ENCODE data around the gene COG4.
A peak's percentile ranks its signal among the peaks of the same experiment; 100 is the strongest.
"Not testable (repeated sequence)": the region's sequence is repeated elsewhere in the genome, so short reads cannot be mapped to it uniquely, and the experiment has no call there.

Gene COG4

DNA sequence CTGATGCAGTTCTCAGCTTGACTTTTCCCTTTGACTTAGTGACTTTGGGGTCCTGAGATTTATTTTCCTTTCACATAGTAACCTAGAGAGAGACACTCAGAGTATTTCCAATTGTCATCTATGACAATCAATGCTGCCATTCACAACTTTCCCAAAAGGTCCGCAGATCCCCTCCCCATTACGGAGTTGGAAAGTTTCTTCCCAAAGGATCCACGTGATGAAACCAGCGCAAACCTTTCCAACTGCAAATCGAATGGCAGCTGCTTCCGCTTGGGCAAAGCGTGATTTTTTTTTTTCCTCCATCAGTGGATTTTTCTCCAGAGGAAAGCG, 69.5 kb downstream of the COG4 start:
- no peak for DNase-seq

GRCh38 chr16:70453117-70453891, 70.0 kb downstream of the COG4 start:
- no peak for DNase-seq

DNA sequence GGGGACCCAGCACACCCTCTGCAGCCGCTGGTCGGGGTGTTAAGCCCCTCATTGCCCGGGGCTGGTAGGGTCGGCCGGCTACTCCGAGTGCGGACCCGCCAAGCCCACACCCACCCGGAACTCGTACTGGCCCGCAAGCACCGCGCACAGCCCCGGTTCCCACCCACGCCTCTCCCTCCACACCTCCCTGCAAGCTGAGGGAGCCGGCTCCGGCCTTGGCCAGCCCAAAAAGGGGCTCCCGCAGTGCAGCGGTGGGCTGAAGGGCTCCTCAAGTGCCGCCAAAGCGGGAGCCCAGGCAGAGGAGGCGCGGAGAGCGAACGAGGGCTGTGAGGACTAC, 72.4 kb downstream of the COG4 start:
- not testable (repeated sequence) for DNase-seq

GRCh38 chr16:70450142-70451003, 73.0 kb downstream of the COG4 start:
- DNase-seq, result not testable (repeated sequence)

GRCh38 chr16:70448075-70448474, 75.3 kb downstream of the COG4 start:
- DNase-seq, result no peak

DNA sequence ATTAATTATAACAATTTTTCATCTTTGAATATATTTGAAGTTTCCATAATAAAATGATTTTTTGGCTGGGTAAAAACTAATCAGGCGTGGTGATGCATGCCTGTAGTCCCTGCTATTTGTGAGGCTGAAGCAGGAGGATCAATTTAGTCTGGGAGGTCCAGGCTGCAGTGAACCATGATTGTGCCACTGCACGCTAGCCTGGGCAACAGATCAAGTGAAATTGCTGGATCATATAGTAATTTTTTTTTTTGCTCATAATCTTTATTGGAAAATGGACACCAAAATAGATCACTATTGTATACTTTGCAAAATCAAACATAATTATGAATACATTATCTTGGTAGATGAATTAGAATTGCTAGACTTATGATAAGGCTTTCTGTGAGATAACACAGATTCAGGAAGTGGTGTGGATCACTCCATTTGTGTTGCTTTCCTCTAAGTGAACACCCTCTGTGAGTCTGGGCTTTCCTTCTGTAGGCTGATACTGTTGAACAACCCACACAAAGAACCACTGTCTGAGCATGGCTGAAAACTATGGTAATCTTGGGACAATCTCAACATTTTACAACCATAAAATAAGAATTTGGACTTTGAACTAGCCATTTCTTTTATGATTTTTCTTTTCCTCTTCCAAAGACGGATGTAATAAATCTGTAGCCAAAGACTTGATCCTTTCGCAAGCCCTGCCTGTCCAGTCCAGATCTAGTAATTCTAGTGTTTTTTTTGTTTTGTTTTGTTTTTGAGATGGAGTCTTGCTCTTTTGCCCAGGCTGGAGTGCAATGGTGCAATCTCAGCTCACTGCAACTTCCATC, 78.9 kb downstream of the COG4 start:
- DNase-seq, result no peak

GRCh38 chr16:70442344-70442743, 81.0 kb downstream of the COG4 start:
- no peak for DNase-seq

- DNase-seq, result no peak
Observed at GRCh38 chr16:70441406-70441990, 81.9 kb downstream of the COG4 start.

DNA sequence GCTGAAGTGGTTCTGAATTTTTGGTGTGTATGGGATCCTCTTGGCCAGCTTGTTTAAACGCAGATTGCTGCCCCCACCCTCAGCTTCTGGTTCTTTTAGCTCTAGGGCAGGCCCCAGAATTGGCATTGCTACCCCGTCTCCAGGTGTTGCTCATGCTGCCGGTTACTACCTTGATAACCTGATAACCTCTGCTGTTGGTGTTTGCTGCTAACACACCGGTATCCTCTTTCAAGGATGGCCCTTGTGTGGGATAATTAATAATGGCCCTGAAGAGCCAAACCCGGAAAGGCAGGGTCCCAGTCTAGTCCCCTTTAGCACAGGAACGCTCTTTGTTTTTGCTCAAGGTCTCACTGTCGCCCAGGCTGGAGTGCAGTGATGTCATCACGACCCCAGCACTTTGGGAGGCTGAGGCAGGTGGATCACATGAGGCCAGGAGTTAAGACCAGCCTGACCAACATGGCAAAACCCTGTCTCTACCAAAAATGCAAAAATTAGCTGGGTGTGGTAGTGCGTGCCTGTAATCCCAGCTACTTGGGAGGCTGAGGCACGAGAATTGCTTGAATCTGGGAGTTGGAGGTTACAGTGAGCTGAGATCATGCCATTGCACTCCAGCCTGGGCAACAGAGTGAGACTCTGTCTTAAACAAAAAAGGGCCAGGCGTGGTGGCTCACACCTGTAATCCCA, 83.2 kb downstream of the COG4 start:
- no peak for DNase-seq

- DNase-seq, result peak; percentile 25
Observed at GRCh38 chr16:70438969-70439862, 84.1 kb downstream of the COG4 start, which contains the start of gene ST3GAL2. ST3GAL2 (minus strand) TSS chr16:70439100; CDS start chr16:70398530, 40,570 bp downstream.

DNA sequence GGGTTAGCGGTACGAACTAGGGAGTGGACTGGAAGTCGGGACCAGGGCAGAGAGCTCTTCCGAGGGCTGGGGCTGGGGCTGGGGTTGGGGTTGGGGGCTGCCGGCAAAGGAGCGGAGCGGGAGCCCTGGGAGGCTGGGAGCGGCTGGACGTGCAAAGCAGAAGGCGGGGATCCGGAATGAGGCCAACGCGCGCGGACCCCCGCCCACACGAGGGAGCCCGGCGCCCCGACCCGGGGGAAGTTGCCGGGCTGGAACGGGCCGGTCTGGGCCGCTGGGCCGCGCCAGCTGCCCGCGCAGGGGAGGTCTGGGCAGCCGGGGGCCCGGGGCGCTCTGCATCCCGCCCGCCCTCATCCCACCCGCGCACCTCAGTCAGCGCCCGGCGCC, 84.8 kb downstream of the COG4 start:
- no peak for DNase-seq

GRCh38 chr16:70437582-70438557, 85.5 kb downstream of the COG4 start:
- no peak for DNase-seq

GRCh38 chr16:70437017-70437581, 86.3 kb downstream of the COG4 start:
- DNase-seq, result no peak

DNA sequence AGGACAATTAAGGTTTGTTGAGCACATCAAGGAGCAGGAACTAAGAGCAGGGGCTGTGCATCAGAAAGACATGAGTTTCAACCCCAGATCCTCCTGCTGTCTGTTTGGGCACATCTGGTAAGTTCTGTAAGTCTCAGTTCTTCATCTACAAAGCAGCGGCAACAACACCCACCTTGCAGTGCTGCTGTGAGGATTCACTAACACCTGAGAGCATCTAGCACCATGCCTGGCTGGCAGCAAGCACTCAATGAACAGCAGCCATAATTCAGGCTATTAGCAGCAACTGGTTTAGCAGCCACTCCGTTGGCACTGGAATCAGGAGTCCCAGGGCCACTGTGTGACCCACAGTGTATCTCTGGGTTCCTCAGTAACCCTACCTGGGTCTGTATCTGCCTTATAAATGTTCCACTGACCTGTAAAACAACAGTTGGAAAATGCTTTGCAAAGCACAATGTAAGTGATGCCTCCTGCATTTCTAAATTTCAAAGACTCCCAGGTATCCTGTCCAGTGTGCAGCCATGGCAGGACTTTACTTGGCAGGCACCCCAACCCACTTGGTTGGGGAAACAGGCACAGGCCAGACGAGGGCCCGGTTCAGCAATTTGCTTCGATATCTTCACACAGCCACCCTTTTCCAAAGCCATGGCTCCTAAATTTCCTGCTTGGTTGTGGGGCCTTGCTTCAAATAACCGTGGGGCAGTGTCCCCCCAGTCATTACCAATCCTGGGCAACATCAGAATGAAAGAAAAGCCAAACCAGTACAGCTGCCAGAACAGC, 88.7 kb downstream of the COG4 start:
- no peak for DNase-seq

- DNase-seq, result no peak
Observed at GRCh38 chr16:70433458-70434103, 89.8 kb downstream of the COG4 start.

- DNase-seq, result peak; percentile 15
Observed at GRCh38 chr16:70432723-70433457, 90.5 kb downstream of the COG4 start.

- DNase-seq, result no peak
Observed at GRCh38 chr16:70432356-70432722, 91.0 kb downstream of the COG4 start.
